Sigmoid colon (tissue), 7 donors: ENCODE results near the gene GSX1. TPM values are rescaled to one million over a fixed set of nuclear protein-coding genes. Genes with fewer than 3 reads are reported as not detected.

ENCODE experiments used
- DNase-seq: peaks from one replicate; pipeline ENCODE4 v3.0.0-alpha.2; 2019
- H3K27ac ChIP-seq, 4 donors: fragments of 200-600 bp; sonication (generic); one replicate each; pipeline ENCODE4 v1.5.1; 2016 to 2019; ENCODE audit warnings: mild to moderate bottlenecking in 1 of 4
- H3K27me3 ChIP-seq, 3 donors: fragments of 200-600 bp; sonication (generic); one replicate each; pipeline ENCODE4 v1.5.1; 2019; ENCODE audit warnings: mild to moderate bottlenecking in 1 of 3
- H3K36me3 ChIP-seq, 4 donors: fragments of 200-600 bp; sonication (generic); one replicate each; pipeline ENCODE4 v1.5.1; 2016 to 2019
- H3K4me1 ChIP-seq, 4 donors: fragments of 200-600 bp; sonication (generic); one replicate each; pipeline ENCODE4 v1.5.1; 2017 to 2019
- H3K4me3 ChIP-seq, 4 donors: fragments of 200-600 bp; sonication (generic); one replicate each; pipeline ENCODE4 v1.5.1; 2017 to 2019; ENCODE audit warnings: mild to moderate bottlenecking in 2 of 4, moderate library complexity in 1 of 4
- H3K9me3 ChIP-seq, 4 donors: fragments of 200-600 bp in 3 of 4; sonication (generic) in 3 of 4; one replicate each; pipeline versions ENCODE4 v1.5.1 to v1.6.1; 2013 to 2019
- EP300 ChIP-seq, 4 donors: sonication (generic); formaldehyde crosslinking; IDR thresholded peaks; one replicate each; pipeline ENCODE4 v1.6.1; 2017; ENCODE audit warnings: antibody characterized with exemption in 4 of 4
- POLR2A ChIP-seq, 2 donors: fragments of 450-650 bp; IDR thresholded peaks; one replicate each; pipeline ENCODE4 v1.6.1; 2016; ENCODE audit warnings: antibody characterized with exemption in 2 of 2, mild to moderate bottlenecking in 2 of 2, moderate library complexity in 2 of 2
- POLR2AphosphoS5 ChIP-seq, 4 donors: sonication (generic); formaldehyde crosslinking; IDR thresholded peaks; one replicate each; pipeline ENCODE4 v1.6.1; 2017; ENCODE audit warnings: antibody characterized with exemption in 4 of 4
- whole genome bisulfite sequencing, 2 donors: extraction: QIAGEN DNeasy Blood & Tissue Kit; methylation state at CpG; one replicate each; pipeline ENCODE4 v1.1.7; 2013; 5-methylcytosine and 5-hydroxymethylcytosine counted together
- intact Hi-C: fragments of 100-400 bp; cut with DNase I; formaldehyde crosslinking; loops from one replicate; pipeline ENCODE4 v1.15.1; 2023
- polyA plus RNA-seq, 3 donors: library from polyadenylated mRNA; stranded (reverse); fragments of 200-250 nt; gene quantifications; one replicate each; pipeline ENCODE4 v1.2.3, GENCODE V29; 2013
- total RNA-seq, 4 donors: library from RNA; depleted of rRNA; stranded (reverse); fragments of >200 nt; gene quantifications; one replicate each; pipeline ENCODE4 v1.1.0, GENCODE V29; 2016
- TF ChIP-seq, protein P1 (sequence below), 4 experiments: fragments of 450-650 bp in 3 of 4; fragments of 200-600 bp in 1 of 4; IDR thresholded peaks; one replicate each; pipeline ENCODE4 v1.5.1; 2016 to 2019; ENCODE audit warnings: antibody characterized with exemption in 4 of 4, mild to moderate bottlenecking in 3 of 4, moderate library complexity in 2 of 4
- donor health status: healthy with polysubstance abuse.
- donor health status: Bipolar disorder and iron deficiency.
- donor health status: healthy.

GSX1 gene
- total and polyA plus RNA-seq, 7 donors = not detected

DNA sequence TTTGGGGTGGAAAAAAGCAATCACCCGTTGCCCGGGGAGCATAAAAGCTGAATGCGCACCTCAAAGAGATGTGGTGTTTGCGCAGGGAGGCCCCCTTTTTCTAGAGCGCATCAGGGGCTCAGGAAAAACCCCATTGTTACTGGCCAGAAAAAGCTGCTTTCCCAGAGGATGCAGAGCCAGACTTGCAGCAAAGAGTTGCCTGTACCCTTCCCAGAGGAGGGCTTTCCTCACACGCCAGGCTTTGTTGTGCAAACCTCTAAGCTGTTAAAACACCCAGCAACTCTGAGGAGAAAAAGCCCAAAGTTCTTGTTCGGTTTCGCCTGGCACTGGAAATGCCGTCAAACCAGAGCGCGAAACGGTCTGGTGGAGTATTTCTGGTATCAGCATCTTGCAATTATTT is 29.3 kb downstream of the GSX1 start:
- peaks cover 0 to 7% (median 0%) of the 10 kb centered on the region in 4 donors for H3K4me1 ChIP-seq

GRCh38 chr13:27822258-27822872 is 30.1 kb downstream of the GSX1 start:
- Histone ChIP-seq H3K4me1 (peaks cover 0 to 9% (median 0%) of the 10 kb centered on the region in 4 donors), H3K27me3 (peaks cover 4 to 76% (median 49%) of the 10 kb centered on the region in 3 donors), H3K9me3 (no peaks in the 10 kb centered on the region), H3K36me3 (no peaks in the 10 kb centered on the region), H3K4me3 (no peak overlapping the region), H3K27ac (no peak overlapping the region)
- WGBS, 2 donors = 5 to 10% methylated on average over 17 of the region's 17 CpGs
- intact Hi-C loops = loop anchor here (10.0 kb wide), 2 partner anchors 132 to 878 kb away; no protein-coding TSS in a partner anchor
- TF ChIP-seq POLR2A (IDR thresholded peaks at IDR 0.05) (no peak), EP300 (IDR thresholded peaks at IDR 0.05) (no peak), POLR2AphosphoS5 (IDR thresholded peaks at IDR 0.05) (no peak)
- TF ChIP-seq, protein P1, sequence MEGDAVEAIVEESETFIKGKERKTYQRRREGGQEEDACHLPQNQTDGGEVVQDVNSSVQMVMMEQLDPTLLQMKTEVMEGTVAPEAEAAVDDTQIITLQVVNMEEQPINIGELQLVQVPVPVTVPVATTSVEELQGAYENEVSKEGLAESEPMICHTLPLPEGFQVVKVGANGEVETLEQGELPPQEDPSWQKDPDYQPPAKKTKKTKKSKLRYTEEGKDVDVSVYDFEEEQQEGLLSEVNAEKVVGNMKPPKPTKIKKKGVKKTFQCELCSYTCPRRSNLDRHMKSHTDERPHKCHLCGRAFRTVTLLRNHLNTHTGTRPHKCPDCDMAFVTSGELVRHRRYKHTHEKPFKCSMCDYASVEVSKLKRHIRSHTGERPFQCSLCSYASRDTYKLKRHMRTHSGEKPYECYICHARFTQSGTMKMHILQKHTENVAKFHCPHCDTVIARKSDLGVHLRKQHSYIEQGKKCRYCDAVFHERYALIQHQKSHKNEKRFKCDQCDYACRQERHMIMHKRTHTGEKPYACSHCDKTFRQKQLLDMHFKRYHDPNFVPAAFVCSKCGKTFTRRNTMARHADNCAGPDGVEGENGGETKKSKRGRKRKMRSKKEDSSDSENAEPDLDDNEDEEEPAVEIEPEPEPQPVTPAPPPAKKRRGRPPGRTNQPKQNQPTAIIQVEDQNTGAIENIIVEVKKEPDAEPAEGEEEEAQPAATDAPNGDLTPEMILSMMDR (IDR thresholded peaks at IDR 0.05) = no peak
- no peak for DNase-seq

More for the DNA sequence above, 29.3 kb downstream of the GSX1 start:
- WGBS, 2 donors = 5 to 7% methylated on average over 12 of the region's 12 CpGs
- no peaks in the 10 kb centered on the region for H3K36me3 ChIP-seq
- DNase-seq = no peak
- intact Hi-C loops = loop anchor here (10.0 kb wide), 2 partner anchors 133 to 877 kb away; no protein-coding TSS in a partner anchor
- no peak overlapping the region for H3K4me3 ChIP-seq
- peaks cover 4 to 76% (median 49%) of the 10 kb centered on the region in 3 donors for H3K27me3 ChIP-seq
- H3K9me3 ChIP-seq = no peaks in the 10 kb centered on the region
- TF ChIP-seq EP300 (IDR thresholded peaks at IDR 0.05) (no peak), POLR2A (IDR thresholded peaks at IDR 0.05) (no peak), POLR2AphosphoS5 (IDR thresholded peaks at IDR 0.05) (no peak)
- TF ChIP-seq, protein P1 (IDR thresholded peaks at IDR 0.05) = no peak
- no peak overlapping the region for H3K27ac ChIP-seq

DNA sequence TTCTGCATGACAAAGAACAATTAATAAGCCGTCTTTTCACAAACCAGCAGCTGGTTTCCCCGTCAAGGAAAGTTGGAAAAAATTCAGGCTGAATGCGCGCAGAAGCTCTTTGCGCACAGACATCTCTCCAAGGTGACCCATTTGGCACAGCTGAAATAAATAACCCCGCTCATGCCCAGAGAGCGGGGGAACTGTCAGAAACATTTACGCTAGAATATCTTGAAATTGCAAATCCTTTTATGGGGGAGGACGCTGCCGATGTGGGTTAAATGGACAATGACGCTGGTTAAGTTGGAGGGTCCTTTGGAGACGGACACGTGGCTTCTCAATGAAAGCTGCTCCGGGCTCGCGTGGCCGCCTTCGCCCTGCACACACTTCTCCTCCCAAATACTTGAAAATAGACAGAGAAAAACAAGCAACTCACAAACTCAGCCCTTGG is 30.6 kb downstream of the GSX1 start:
- H3K4me3 ChIP-seq = no peak overlapping the region
- peaks cover 0 to 9% (median 0%) of the 10 kb centered on the region in 4 donors for H3K4me1 ChIP-seq
- peaks cover 4 to 81% (median 49%) of the 10 kb centered on the region in 3 donors for H3K27me3 ChIP-seq
- no peaks in the 10 kb centered on the region for H3K36me3 ChIP-seq
- WGBS, 2 donors = 4 to 7% methylated on average over 18 of the region's 18 CpGs
- intact Hi-C loops = loop anchor here (10.0 kb wide), 2 partner anchors 132 to 878 kb away; no protein-coding TSS in a partner anchor
- H3K9me3 ChIP-seq = no peaks in the 10 kb centered on the region
- no peak for DNase-seq
- H3K27ac ChIP-seq = no peak overlapping the region
- TF ChIP-seq, protein P1 (IDR thresholded peaks at IDR 0.05) = no peak
- no peak for TF ChIP-seq POLR2AphosphoS5 (IDR thresholded peaks at IDR 0.05)
- TF ChIP-seq EP300 (IDR thresholded peaks at IDR 0.05) = no peak
- no peak for TF ChIP-seq POLR2A (IDR thresholded peaks at IDR 0.05)

GRCh38 chr13:27824121-27824520 is 31.8 kb downstream of the GSX1 start:
- peaks cover 0 to 9% (median 0%) of the 10 kb centered on the region in 4 donors for H3K4me1 ChIP-seq
- intact Hi-C loops = loop anchor here (10.0 kb wide), 2 partner anchors 131 to 879 kb away; no protein-coding TSS in a partner anchor
- H3K9me3 ChIP-seq = no peaks in the 10 kb centered on the region
- no peak overlapping the region for H3K4me3 ChIP-seq
- TF ChIP-seq, protein P1 (IDR thresholded peaks at IDR 0.05) = no peak
- no peak for TF ChIP-seq POLR2AphosphoS5 (IDR thresholded peaks at IDR 0.05)
- no peak for TF ChIP-seq EP300 (IDR thresholded peaks at IDR 0.05)
- no peak for TF ChIP-seq POLR2A (IDR thresholded peaks at IDR 0.05)
- 7 to 9% methylated on average over 3 of the region's 3 CpGs for WGBS, 2 donors
- peaks cover 4 to 77% (median 43%) of the 10 kb centered on the region in 3 donors for H3K27me3 ChIP-seq
- H3K27ac ChIP-seq = no peak overlapping the region
- no peaks in the 10 kb centered on the region for H3K36me3 ChIP-seq
- no peak for DNase-seq
